NCI-H2227 treated with DMSO at 0.1 percent for 48 hours (cell line): ENCODE data around the gene TNNI3K.
"Not testable (repeated sequence)": the region's sequence is repeated elsewhere in the genome, so short reads cannot be mapped to it uniquely, and the experiment has no call there.

Experiments used
- DNase-seq: peaks from one replicate; lab custom pipeline; 2025; lab: John Stamatoyannopoulos, UW

Gene TNNI3K

GRCh38 chr1:74235153-74235552, at the start of gene TNNI3K:
Gene TNNI3K (plus strand): TSS chr1:74235387. CDS start chr1:74235452, 65 bp downstream.
- DNase-seq, result no peak

GRCh38 chr1:74193908-74194307, 41.3 kb upstream of the TNNI3K start:
- DNase-seq, result no peak

GRCh38 chr1:74195339-74195738, 39.8 kb upstream of the TNNI3K start:
- peak; percentile 12 for DNase-seq

- DNase-seq, result peak; percentile 67
These were observed 37.9 kb upstream of the TNNI3K start for GRCh38 chr1:74197255-74197654.

GRCh38 chr1:74197657-74198552, 37.3 kb upstream of the TNNI3K start, which contains the start of the genes FPGT and LRRIQ3:
Gene FPGT (plus strand): TSS chr1:74198242. CDS start chr1:74198279, 37 bp downstream.
Gene LRRIQ3 (minus strand): TSS chr1:74198176. CDS start chr1:74183684, 14,492 bp downstream.
- DNase-seq, result peak; percentile 97

- DNase-seq, result no peak
These were observed 35.7 kb upstream of the TNNI3K start for GRCh38 chr1:74199504-74199903.

- DNase-seq, result no peak
These were observed 29.9 kb upstream of the TNNI3K start for GRCh38 chr1:74205266-74205665.

- DNase-seq, result no peak
These were observed 20.0 kb upstream of the TNNI3K start for GRCh38 chr1:74215229-74215628.

- no peak for DNase-seq
These were observed 12.5 kb upstream of the TNNI3K start for GRCh38 chr1:74222701-74223100.

GRCh38 chr1:74223453-74223852, 11.7 kb upstream of the TNNI3K start:
- DNase-seq, result no peak

- DNase-seq, result no peak
These were observed 1.3 kb downstream of the TNNI3K start for GRCh38 chr1:74236440-74236839.

GRCh38 chr1:74237035-74237434, 1.8 kb downstream of the TNNI3K start:
- no peak for DNase-seq

GRCh38 chr1:74237787-74238186, 2.6 kb downstream of the TNNI3K start:
- DNase-seq, result no peak

- DNase-seq, result no peak
These were observed 10.1 kb downstream of the TNNI3K start for GRCh38 chr1:74245168-74245772.

- DNase-seq, result no peak
These were observed 11.1 kb downstream of the TNNI3K start for GRCh38 chr1:74246315-74246714.

- DNase-seq, result no peak
These were observed 12.8 kb downstream of the TNNI3K start for GRCh38 chr1:74247881-74248528.

GRCh38 chr1:74253243-74253824, 18.1 kb downstream of the TNNI3K start:
- DNase-seq, result not testable (repeated sequence)

- no peak for DNase-seq
These were observed 30.8 kb downstream of the TNNI3K start for GRCh38 chr1:74266001-74266400.

- no peak for DNase-seq
These were observed 36.3 kb downstream of the TNNI3K start for GRCh38 chr1:74271503-74271902.

GRCh38 chr1:74280642-74281396, 45.6 kb downstream of the TNNI3K start:
- DNase-seq, result no peak

- DNase-seq, result no peak
These were observed 51.2 kb downstream of the TNNI3K start for GRCh38 chr1:74286414-74286813.

- no peak for DNase-seq
These were observed 79.3 kb downstream of the TNNI3K start for GRCh38 chr1:74314438-74314837.
